ENCODE measurements around the gene SGTA. TPM values are rescaled to one million over a fixed set of nuclear protein-coding genes. Genes with fewer than 3 reads are reported as not detected.

Gene SGTA
- total and polyA plus RNA-seq, 9 of the 15 experiments (the other 6 are each of a cell fraction or from before 2014, with no cell fraction given), result 1.4 to 110 (median 49.9) TPM

GRCh38 chr19:2782936-2783780, at the start of gene SGTA (continued):
- peak; percentile 98 for TF ChIP-seq ATF6 (CRISPR knock-in tag; IDR thresholded peaks at IDR 0.05)
- peak; percentile 68; the same call in 1 of the 2 replicates for TF ChIP-seq ZNF143 (CRISPR knock-in tag; IDR thresholded peaks at IDR 0.05)
- no peak for TF ChIP-seq COPS2 (conservative IDR thresholded peaks at IDR 0.05)
- TF ChIP-seq NKRF (IDR thresholded peaks at IDR 0.05; ENCODE audit: borderline replicate concordance), result peak; percentile 92; the same call in 1 of the 2 replicates
- no peak for TF ChIP-seq DEAF1 (CRISPR knock-in tag; IDR thresholded peaks at IDR 0.05)
- TF ChIP-seq ARID3A (IDR thresholded peaks at IDR 0.05; ENCODE audit: borderline replicate concordance, low read depth, low read length), result no peak
- TF ChIP-seq BHLHE40 (IDR thresholded peaks at IDR 0.05; ENCODE audit: low read length), result peak; percentile 57
- TF ChIP-seq SMC3 (conservative IDR thresholded peaks at IDR 0.05; ENCODE audit: insufficient read depth, low read depth, low read length), result 0 out of 2 replicates have a peak, but pooled peaks have one; percentile 22
- no peak for TF ChIP-seq HDAC3 (IDR thresholded peaks at IDR 0.05; ENCODE audit: borderline replicate concordance, partially characterized antibody)
- peak; percentile 69 for TF ChIP-seq KDM5B (IDR thresholded peaks at IDR 0.05; ENCODE audit: insufficient replicate concordance, low read depth, low read length)
- peak; percentile 95 for TF ChIP-seq ATF3 (IDR thresholded peaks at IDR 0.05)
- peak; percentile 95 for TF ChIP-seq ATF3 (CRISPR knock-in tag; conservative IDR thresholded peaks at IDR 0.05)
- peak; percentile 86; the same call in 1 of the 2 replicates for TF ChIP-seq ZBTB43 (CRISPR knock-in tag; IDR thresholded peaks at IDR 0.05)
- TF ChIP-seq KLF16 (IDR thresholded peaks at IDR 0.05), result 0 out of 2 replicates have a peak, but pooled peaks have one; percentile 51
- TF ChIP-seq TEAD1 (CRISPR knock-in tag; IDR thresholded peaks at IDR 0.05), result peak; percentile 55 to 97
- TF ChIP-seq ASH1L (IDR thresholded peaks at IDR 0.05; ENCODE audit: borderline replicate concordance, low read depth, partially characterized antibody), result peak; percentile 45

All from K562 (cell line).